Mesothelial cell of epicardium (in vitro differentiated cells): ENCODE data around the gene CD36. TPM values are rescaled to one million over a fixed set of nuclear protein-coding genes. Genes with fewer than 3 reads are reported as not detected.

Experiments
- DNase-seq, 2 experiments: peaks; one replicate each; pipeline ENCODE4 v3.0.0; 2021; ENCODE audit warnings: low spot score in 2 of 2; ENCODE audit not compliant: unreplicated experiment in 2 of 2
- H3K27ac Mint-ChIP-seq: 2 replicates; pipeline ENCODE4 v1.8.0; 2021; ENCODE audit warnings: mixed read lengths
- H3K27me3 Mint-ChIP-seq: 2 replicates; pipeline ENCODE4 v1.8.0; 2021; ENCODE audit warnings: low read depth, mixed read lengths
- H3K36me3 Mint-ChIP-seq: 2 replicates; pipeline ENCODE4 v1.8.0; 2021; ENCODE audit warnings: mixed read lengths
- H3K4me1 Mint-ChIP-seq: 2 replicates; pipeline ENCODE4 v1.8.0; 2021; ENCODE audit warnings: mixed read lengths
- H3K4me3 Mint-ChIP-seq: 2 replicates; pipeline ENCODE4 v1.8.0; 2021; ENCODE audit warnings: mild to moderate bottlenecking, moderate library complexity, mixed read lengths
- H3K9me3 Mint-ChIP-seq: 2 replicates; pipeline ENCODE4 v1.8.0; 2021; ENCODE audit warnings: mixed read lengths
- CTCF ChIP-seq: fragments of 200-600 bp; sonication (generic); IDR thresholded peaks from one replicate; pipeline ENCODE4 v1.5.0; 2021; ENCODE audit warnings: antibody characterized with exemption; ENCODE audit not compliant: unreplicated experiment
- total RNA-seq: library from RNA; stranded (reverse); gene quantifications from 3 replicates; pipeline ENCODE4 v1.2.1, GENCODE V29; 2021

The CD36 gene
- total RNA-seq, 1 donor from 2014 or later = 0.34 TPM

GRCh38 chr7:80639011-80639410, 569 bp downstream of the CD36 start:
- no peak for TF ChIP-seq CTCF
- peaks cover 6% of the 10 kb centered on the region for H3K9me3 Mint-ChIP-seq
- H3K27me3 Mint-ChIP-seq = no peaks in the 10 kb centered on the region
- H3K36me3 Mint-ChIP-seq = no peaks in the 10 kb centered on the region
- H3K27ac Mint-ChIP-seq = no peak overlapping the region
- H3K4me3 Mint-ChIP-seq = no peak overlapping the region
- peaks cover 14% of the 10 kb centered on the region for H3K4me1 Mint-ChIP-seq
- DNase-seq = no peak

GRCh38 chr7:80640846-80641245, 2.4 kb downstream of the CD36 start:
- Mint-ChIP-seq H3K9me3 (peaks cover 6% of the 10 kb centered on the region), H3K4me3 (no peak overlapping the region), H3K27ac (no peak overlapping the region), H3K4me1 (peaks cover 16% of the 10 kb centered on the region), H3K36me3 (no peaks in the 10 kb centered on the region), H3K27me3 (no peaks in the 10 kb centered on the region)
- TF ChIP-seq CTCF = no peak
- no peak for DNase-seq

GRCh38 chr7:80641548-80641947, 3.1 kb downstream of the CD36 start:
- H3K27me3 Mint-ChIP-seq = no peaks in the 10 kb centered on the region
- TF ChIP-seq CTCF = no peak
- H3K36me3 Mint-ChIP-seq = no peaks in the 10 kb centered on the region
- H3K4me1 Mint-ChIP-seq = peaks cover 20% of the 10 kb centered on the region
- no peak overlapping the region for H3K27ac Mint-ChIP-seq
- no peak for DNase-seq
- peaks cover 6% of the 10 kb centered on the region for H3K9me3 Mint-ChIP-seq
- no peak overlapping the region for H3K4me3 Mint-ChIP-seq

- TF ChIP-seq CTCF = no peak
- Mint-ChIP-seq H3K9me3 (peaks cover 6% of the 10 kb centered on the region), H3K4me1 (peaks cover 20% of the 10 kb centered on the region), H3K27me3 (no peaks in the 10 kb centered on the region), H3K4me3 (no peak overlapping the region), H3K27ac (peak overlapping the region; percentile 0), H3K36me3 (no peaks in the 10 kb centered on the region)
- no peak for DNase-seq
Measured at GRCh38 chr7:80642871-80643270, 4.4 kb downstream of the CD36 start.

- Mint-ChIP-seq H3K27ac (peak overlapping the region; percentile 16), H3K9me3 (peaks cover 6% of the 10 kb centered on the region), H3K4me3 (no peak overlapping the region)
Measured at GRCh38 chr7:80643336-80643915, 5.0 kb downstream of the CD36 start.

More at GRCh38 chr7:80643336-80643915, 5.0 kb downstream of the CD36 start:
- Mint-ChIP-seq H3K4me1 (peaks cover 20% of the 10 kb centered on the region), H3K36me3 (no peaks in the 10 kb centered on the region), H3K27me3 (no peaks in the 10 kb centered on the region)
- no peak for DNase-seq
- no peak for TF ChIP-seq CTCF
